Kidney (tissue), 14 donors: ENCODE measurements around the gene PSMB4. TPM values are rescaled to one million over a fixed set of nuclear protein-coding genes. Genes with fewer than 3 reads are reported as not detected.

ENCODE experiments used
- DNase-seq, 5 donors: peaks; one replicate each; pipeline ENCODE4 v3.0.0-alpha.2; 2013 to 2020
- FAIRE-seq: peaks from 2 replicates; lab custom pipeline; 2012; peaks lifted over from hg19 to GRCh38; lab: Jason Lieb, UNC
- H3K27ac ChIP-seq, 2 donors: one replicate each; pipeline ENCODE4 v1.7.0; 2013; ENCODE audit warnings: low read depth in 2 of 2, low read length in 2 of 2, inconsistent platforms in 1 of 2
- H3K27me3 ChIP-seq: one replicate; pipeline ENCODE4 v1.7.1; 2013; ENCODE audit warnings: low read length, inconsistent platforms; ENCODE audit not compliant: control insufficient read depth, insufficient read depth
- H3K36me3 ChIP-seq, 3 donors: one replicate each; pipeline versions ENCODE4 v1.7.0 to v1.7.1; 2013; ENCODE audit warnings: low read length in 3 of 3, control low read depth in 1 of 3, inconsistent platforms in 1 of 3; ENCODE audit not compliant: insufficient read depth in 3 of 3, control insufficient read depth in 2 of 3
- H3K4me1 ChIP-seq, 3 donors: one replicate each; pipeline versions ENCODE4 v1.7.0 to v1.7.1; 2013; ENCODE audit warnings: low read length in 3 of 3, inconsistent platforms in 1 of 3, low read depth in 1 of 3; ENCODE audit not compliant: control insufficient read depth in 2 of 3, insufficient read depth in 2 of 3
- H3K4me3 ChIP-seq, 3 donors: one replicate each; pipeline versions ENCODE4 v1.7.0 to v1.8.1; 2013; ENCODE audit warnings: low read length in 3 of 3, control low read depth in 1 of 3, inconsistent platforms in 1 of 3
- H3K9ac ChIP-seq, 3 donors: one replicate each; pipeline versions ENCODE4 v1.7.0 to v1.7.1; 2013; ENCODE audit warnings: low read length in 3 of 3, control low read depth in 1 of 3, inconsistent platforms in 1 of 3
- H3K9me3 ChIP-seq, 3 donors: one replicate each; pipeline versions ENCODE4 v1.7.0 to v1.7.1; 2013; ENCODE audit warnings: low read length in 3 of 3, control low read depth in 1 of 3, inconsistent platforms in 1 of 3; ENCODE audit not compliant: control insufficient read depth in 2 of 3, insufficient read depth in 1 of 3
- intact Hi-C: fragments of 100-400 bp; cut with DNase I; formaldehyde crosslinking; loops from one replicate; pipeline ENCODE4 v1.11.1; 2022
- polyA plus RNA-seq: library from polyadenylated mRNA; stranded (reverse); fragments of 350-450 nt; fragmentation: Illumina TruSeq; extraction: RNeasy Lipid Tissue Mini Kit (QIAGEN cat#74804); gene quantifications from one replicate; pipeline ENCODE4 v1.2.3, GENCODE V29; 2014; ENCODE audit warnings: low read depth, low replicate concordance; ENCODE audit not compliant: insufficient read depth
- total RNA-seq: library from RNA; stranded (reverse); fragmentation: NEBNext Ultra II Directional; extraction: Animal tissue kit (Norgen Biotek cat#: 25700); gene quantifications from one replicate; pipeline ENCODE4 v1.2.1, GENCODE V29; 2021
- TF ChIP-seq, protein P1 (sequence below): IDR thresholded peaks from 3 replicates; pipeline ENCODE4 v1.5.1; 2012; ENCODE audit warnings: mild to moderate bottlenecking, moderate library complexity, borderline replicate concordance; ENCODE audit not compliant: insufficient read depth; ENCODE audit errors: extremely low read depth
- donor health status: control.
- donor health status: control.
- donor health status: control.
- donor health status: control.
- donor health status: control.
- donor health status: DM: yes; HTN: yes; CAD: no.
- donor health status: Normal renal cell carcinoma (clear cell type).

Gene PSMB4
- total and polyA plus RNA-seq, 2 donors from 2014 or later: 212 to 436 TPM

DNA sequence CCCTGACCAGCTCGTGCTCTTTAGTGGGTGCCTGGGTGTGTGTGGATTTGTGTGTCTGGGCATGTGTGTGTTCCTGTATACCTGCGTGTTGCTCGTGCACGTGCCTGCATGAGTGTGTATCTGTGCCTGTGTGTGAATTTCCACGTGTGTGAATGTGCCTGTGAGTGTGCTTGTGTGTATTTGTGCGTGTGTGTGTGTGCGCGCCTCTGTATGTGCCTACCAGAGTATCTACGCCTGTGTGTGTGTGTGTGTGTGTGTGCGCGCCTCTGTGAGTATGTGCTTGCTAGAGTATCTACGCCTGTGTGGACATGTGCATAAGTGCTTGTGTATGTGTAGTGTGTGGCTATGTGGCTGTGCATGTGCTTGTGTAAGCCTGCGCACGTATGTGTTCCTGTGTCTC, 26.2 kb upstream of the PSMB4 start:
- Histone ChIP-seq H3K4me3 (no peak overlapping the region), H3K36me3 (no peaks in the 10 kb centered on the region), H3K27ac (no peak overlapping the region), H3K9me3 (no peaks in the 10 kb centered on the region), H3K9ac (no peak overlapping the region), H3K4me1 (peaks cover 0 to 39% (median 37%) of the 10 kb centered on the region in 3 donors), H3K27me3 (no peaks in the 10 kb centered on the region)
- DNase-seq (no peak), FAIRE-seq (no peak)
- intact Hi-C loops: no loop called here
- TF ChIP-seq, protein P1, sequence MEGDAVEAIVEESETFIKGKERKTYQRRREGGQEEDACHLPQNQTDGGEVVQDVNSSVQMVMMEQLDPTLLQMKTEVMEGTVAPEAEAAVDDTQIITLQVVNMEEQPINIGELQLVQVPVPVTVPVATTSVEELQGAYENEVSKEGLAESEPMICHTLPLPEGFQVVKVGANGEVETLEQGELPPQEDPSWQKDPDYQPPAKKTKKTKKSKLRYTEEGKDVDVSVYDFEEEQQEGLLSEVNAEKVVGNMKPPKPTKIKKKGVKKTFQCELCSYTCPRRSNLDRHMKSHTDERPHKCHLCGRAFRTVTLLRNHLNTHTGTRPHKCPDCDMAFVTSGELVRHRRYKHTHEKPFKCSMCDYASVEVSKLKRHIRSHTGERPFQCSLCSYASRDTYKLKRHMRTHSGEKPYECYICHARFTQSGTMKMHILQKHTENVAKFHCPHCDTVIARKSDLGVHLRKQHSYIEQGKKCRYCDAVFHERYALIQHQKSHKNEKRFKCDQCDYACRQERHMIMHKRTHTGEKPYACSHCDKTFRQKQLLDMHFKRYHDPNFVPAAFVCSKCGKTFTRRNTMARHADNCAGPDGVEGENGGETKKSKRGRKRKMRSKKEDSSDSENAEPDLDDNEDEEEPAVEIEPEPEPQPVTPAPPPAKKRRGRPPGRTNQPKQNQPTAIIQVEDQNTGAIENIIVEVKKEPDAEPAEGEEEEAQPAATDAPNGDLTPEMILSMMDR: no peak

DNA sequence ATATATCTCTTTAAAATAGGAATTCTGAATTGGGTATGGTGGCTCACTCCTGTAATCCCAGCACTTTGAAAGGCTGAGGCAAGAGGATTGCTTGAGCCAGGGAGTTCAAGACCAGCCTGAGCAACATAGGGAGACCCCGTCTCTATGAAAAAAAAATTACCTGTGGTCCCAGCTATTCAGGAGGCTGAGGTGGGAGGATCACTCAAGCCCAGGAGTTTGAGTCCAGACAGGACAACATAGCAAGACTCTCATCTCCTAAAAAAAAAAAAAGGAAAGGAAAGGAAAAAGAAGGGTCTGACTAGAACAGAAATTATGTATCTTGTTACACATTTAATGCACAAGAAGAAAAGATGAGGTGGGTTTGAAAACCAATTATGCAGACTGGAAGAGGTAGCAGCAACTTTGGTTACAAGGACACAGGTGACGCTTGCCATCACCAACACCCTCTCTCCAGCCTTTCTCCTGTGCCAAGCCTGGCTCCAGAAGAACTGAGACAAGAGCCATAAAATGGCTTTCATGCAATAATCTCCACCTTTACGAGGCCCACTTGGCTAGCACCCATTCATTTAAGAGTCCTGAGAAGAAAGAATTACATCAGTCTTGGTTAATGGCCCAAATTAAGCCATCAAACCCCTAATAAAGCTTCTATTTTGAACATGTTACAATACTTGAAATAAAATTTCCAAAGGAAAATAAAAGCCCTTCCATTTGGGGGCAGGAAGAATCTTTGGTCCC, 22.1 kb upstream of the PSMB4 start:
- no peak for FAIRE-seq
- no peak overlapping the region for H3K27ac ChIP-seq
- intact Hi-C loops: no loop called here

DNA sequence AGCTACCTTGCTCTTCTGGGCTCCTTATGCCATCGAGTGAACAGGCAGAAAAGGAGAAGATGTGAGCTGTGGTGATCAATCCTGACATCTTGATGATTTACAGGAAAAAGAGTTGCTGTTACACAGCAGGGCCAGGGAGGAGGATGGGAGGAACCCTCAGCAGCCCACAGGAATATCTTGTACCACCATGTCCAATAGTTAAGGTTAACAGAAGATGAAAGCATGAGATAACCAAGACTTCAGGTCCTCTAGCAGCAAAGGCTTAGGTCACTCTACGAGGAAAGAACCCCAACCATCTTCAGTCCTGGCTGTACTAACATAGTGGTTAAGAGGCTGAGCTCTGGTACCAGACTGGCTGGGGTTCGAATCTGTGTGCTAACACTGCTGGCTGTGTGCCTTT, 14.8 kb upstream of the PSMB4 start:
- H3K4me1 ChIP-seq: no peaks in the 10 kb centered on the region
- no peaks in the 10 kb centered on the region for H3K36me3 ChIP-seq
- no peak overlapping the region for H3K27ac ChIP-seq
- H3K4me3 ChIP-seq: no peak overlapping the region
- no peaks in the 10 kb centered on the region for H3K27me3 ChIP-seq
- H3K9ac ChIP-seq: no peak overlapping the region
- no peaks in the 10 kb centered on the region for H3K9me3 ChIP-seq
- DNase-seq (no peak), FAIRE-seq (no peak)
- intact Hi-C loops: no loop called here
- TF ChIP-seq, protein P1: no peak

More for the DNA sequence above, 22.1 kb upstream of the PSMB4 start:
- no peaks in the 10 kb centered on the region for H3K9me3 ChIP-seq
- H3K27me3 ChIP-seq: no peaks in the 10 kb centered on the region
- TF ChIP-seq, protein P1: no peak
- no peak overlapping the region for H3K4me3 ChIP-seq
- no peaks in the 10 kb centered on the region for H3K36me3 ChIP-seq
- peaks cover 0 to 3% (median 2%) of the 10 kb centered on the region in 3 donors for H3K4me1 ChIP-seq
- H3K9ac ChIP-seq: no peak overlapping the region
- DNase-seq: no peak
